IPS-18c (cell line): ENCODE results near the gene YBEY.

Experiments used
- H3K4me3 ChIP-seq: 2 replicates; pipeline ENCODE4 v1.7.0; 2013; ENCODE audit warnings: low read depth, mild to moderate bottlenecking, low read length, moderate library complexity; ENCODE audit not compliant: insufficient read depth
- H3K9me3 ChIP-seq: one replicate; pipeline ENCODE4 v1.6.1; 2013; ENCODE audit warnings: mild to moderate bottlenecking, low read length, moderate library complexity; ENCODE audit not compliant: control insufficient read depth, insufficient read depth

YBEY gene

DNA sequence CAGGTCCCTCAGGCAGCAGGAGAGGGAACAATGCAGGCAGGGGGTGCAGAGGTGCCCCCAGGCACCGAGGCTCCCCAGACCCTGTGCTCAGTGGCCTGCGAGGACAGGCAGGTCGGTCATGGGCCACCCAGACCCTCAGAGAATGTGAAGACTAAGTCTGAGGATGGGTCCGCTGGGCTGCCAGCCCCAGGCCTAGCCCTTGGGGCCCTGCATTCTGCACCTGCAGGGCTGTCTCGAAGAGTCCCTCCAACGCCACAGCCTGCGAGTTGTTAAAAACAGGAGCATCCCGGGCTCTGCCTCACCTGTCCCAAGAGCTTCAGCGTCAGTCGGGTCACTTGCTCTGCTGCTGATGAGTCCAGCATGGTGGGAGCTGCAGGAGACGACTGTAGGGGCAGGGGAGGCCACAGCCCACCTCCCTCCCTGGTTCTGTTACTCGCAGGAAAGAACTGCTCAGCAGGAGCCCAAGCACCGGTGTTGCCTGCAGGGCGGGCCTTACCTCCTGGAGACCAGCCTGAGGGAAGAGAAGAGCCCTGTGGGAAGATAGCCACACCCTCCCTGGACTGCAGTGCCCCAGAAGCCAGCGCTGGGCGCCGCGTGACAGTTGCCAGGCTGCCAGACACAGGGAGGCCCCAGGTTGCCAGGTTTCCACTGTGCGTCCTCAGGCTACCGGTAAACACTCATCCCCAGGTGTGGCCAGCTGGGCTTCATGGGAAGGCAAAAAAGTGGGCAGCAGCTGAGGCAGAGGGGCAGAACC, 31.7 kb downstream of the YBEY start:
- H3K4me3 ChIP-seq, result no peak overlapping the region
- no peaks in the 10 kb centered on the region for H3K9me3 ChIP-seq

DNA sequence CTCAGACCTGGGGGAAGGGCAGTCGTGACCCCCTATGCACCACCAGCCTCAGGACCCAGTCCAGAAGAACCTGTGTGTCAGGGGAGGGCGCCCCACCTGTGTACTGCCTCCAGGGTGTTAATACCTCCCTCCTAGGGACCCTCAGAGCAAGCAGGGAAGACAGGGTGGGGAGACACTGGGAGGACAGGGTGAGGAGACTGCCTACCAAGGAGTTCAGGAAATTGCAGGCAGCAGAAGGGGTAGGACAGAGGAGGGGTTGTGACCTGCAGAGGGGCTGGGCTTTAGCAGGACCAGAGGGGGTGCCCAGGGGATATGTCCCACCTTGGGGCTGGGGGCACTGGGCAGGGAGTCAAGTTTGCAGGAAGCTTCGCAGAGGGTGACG, 32.3 kb downstream of the YBEY start:
- Histone ChIP-seq H3K4me3 (no peak overlapping the region), H3K9me3 (no peaks in the 10 kb centered on the region)

DNA sequence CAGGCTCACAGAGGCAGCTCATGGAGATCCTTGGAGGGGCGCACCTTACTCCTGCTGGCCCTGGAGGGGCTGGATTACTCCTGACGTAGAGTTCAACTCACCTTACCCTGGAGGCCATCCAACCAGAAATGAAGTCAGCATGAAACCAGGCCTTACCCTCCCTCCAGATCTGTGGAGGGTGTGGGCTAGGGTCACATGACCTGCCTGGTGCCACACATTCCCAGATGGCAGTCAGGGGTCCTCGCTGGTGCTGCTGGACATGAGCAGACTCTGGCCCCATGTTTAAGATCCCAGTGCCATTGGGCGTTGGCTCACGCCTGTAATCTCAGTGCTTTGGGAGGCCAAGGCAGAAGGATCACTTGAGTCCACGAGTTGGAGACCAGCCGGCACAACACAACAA, 33.0 kb downstream of the YBEY start:
- Histone ChIP-seq H3K4me3 (no peak overlapping the region), H3K9me3 (no peaks in the 10 kb centered on the region)

DNA sequence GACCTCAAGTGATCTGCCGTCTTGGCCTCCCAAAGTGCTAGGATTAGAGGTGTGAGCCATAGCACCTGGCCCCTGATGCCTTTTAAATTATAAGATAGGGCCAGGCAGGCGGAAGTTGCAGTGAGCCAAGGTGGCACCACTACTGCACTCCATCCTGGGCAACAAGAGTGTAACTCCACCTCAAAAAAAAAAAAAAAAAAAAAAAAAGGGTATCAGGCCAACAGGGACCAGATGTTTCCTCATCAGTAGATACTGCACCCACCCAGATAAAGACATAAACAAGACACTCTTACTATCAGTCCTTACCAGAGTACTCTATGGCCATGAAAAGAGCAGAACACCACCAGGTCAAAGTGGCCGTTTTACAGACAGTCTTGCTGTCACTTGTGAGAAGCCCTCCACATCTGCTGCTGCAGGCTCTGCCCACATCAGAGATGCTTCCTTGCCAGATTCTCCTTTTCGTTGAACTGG, 34.2 kb downstream of the YBEY start:
- no peaks in the 10 kb centered on the region for H3K9me3 ChIP-seq
- H3K4me3 ChIP-seq, result no peak overlapping the region

DNA sequence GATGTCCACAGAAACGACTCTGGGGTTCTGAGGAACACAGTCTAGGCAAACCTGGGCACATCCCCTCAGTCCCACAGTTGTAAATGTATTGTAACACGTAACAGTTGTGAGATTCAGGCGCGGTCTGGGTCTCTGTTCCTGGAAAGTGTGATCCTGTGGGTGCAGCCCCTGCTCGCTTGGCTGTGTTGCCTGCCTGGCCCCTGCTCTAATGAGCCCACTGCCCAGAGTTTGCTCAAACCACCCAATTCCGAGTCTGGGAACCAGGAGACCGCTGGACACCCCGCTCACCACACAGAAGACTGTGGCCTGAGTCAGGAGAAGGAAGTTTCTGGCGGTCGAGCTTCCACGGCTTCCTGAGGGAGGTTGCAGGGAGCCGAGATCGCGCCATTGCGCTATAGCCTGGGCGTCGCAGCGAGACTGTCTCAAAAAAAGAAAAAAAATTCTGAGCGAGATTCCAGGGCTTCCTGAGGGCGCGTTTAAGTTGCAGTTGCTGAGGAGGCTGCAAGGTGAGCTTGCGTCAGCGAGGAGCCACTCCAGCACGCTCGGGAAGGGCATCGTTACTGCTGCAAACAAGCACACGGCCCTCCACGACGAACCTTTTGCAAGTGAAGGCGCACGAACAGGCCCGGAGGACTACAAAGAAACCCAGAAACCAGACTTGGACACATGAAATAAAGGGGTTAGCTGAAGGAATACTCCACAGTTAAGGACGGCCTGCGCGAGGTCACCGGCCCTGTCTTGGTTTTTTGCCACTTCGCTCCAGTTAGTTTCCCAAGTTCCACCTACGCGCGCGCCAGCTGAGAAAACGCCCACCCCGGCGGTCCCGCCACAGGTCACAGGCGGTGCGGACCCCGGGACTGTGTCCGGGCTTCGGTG, 36.4 kb downstream of the YBEY start:
- H3K4me3 ChIP-seq, result peak overlapping the region; percentile 98
- peaks cover 2% of the 10 kb centered on the region for H3K9me3 ChIP-seq

DNA sequence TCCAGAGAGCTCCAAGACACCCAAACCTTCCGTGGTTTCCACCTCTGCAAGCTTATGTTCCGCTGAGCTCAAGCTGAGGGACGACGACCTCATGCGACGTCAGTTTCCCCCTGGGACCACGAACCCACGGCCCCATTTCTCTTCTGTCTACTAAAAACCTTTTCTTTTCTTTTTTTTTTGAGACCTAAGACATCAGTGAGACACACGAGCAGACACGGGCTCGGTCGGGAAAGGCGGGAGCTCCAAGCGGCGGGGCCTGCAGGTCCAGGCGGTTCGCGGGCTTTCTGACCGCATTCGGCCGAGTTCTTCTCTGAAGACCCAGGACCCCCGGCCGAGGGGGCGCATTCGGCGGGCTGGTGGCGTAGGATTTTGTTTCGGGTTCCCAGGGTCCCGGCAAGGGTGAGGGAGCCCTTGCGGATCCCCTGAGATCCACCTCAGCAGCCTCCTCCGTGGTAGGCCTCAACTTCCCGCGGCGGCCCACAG, 37.1 kb downstream of the YBEY start:
- Histone ChIP-seq H3K4me3 (peak overlapping the region; percentile 98), H3K9me3 (peaks cover 2% of the 10 kb centered on the region)

DNA sequence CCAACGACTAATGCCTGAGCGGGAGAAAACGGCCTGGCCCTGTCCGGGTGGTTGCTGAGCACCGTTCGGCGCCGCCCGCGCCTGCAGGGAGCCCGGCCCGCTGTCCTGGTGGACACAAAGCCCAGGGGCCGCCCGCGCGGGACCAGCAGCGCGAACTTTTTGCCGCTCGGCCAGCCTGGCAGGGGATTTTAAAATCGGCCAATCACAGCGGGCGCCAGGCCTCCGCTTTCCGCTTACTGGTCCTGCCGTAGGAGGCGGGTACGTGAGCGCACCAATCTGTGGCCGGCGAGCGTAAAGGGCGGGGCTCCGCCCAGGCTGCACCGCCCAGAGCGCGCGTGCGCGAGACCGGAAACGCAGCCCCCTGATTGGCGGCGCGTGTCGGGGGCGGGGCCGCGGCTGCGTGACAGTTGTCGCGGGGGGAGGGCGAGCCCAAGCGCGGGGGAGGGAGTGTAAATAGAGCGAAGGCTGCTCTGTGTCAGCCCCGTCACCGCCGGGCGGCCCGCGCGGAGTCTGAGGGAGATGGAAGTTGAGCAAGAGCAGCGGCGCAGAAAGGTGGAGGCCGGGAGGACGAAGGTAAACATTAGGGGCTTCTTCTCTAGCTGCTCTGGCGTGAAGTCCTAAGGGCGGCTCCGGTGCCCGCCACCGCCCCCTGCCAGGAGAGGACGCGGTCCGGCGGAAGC, 37.7 kb downstream of the YBEY start, which contains the start of the genes C21orf58 and PCNT:
Gene C21orf58, minus strand, starts transcription at position 161 of the 680 bp plus-strand sequence. CDS start 1,132 bp downstream, outside the sequence.
Gene PCNT, plus strand, starts transcription at position 447 of the 680 bp plus-strand sequence. Its CDS starts 73 bp downstream, at position 520.
- peaks cover 2% of the 10 kb centered on the region for H3K9me3 ChIP-seq
- H3K4me3 ChIP-seq, result peak within 1 kb of the TSS; percentile 99

DNA sequence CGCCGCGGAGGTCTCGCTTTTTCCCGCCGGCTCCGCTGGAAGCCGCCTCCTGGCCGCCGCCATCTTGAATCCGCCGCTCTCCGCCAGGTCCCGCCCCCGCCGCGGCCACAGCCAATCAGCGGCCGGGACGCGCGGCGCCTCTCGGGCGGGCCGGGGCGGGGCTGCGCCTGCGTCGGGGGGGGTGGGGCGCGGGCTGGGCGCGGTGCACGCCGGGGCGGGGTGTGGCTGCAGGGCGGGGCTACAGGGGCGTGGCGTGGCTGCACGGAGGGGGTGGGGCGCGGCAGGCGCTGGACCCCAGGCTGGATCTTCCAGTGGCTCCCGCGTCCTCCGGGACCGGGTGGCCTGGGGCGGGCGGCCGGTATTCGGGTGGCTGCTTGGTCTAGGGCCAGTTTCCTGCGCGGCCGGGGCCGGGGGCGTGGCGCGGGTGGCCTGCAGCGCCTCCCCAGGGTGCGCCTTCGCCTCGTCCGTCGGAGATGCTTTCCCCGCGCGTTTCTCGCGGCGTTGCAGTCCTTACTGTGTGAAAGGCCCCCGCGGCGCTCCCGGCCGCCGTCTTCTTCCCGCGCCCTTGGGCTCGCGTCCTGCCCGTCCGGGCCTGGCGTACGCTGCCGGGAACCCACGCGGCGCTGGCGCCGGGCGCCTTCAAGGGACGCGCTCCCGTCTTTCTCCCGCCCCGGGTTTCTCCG, 38.4 kb downstream of the YBEY start:
- peak overlapping the region; percentile 99 for H3K4me3 ChIP-seq
- peaks cover 2% of the 10 kb centered on the region for H3K9me3 ChIP-seq

DNA sequence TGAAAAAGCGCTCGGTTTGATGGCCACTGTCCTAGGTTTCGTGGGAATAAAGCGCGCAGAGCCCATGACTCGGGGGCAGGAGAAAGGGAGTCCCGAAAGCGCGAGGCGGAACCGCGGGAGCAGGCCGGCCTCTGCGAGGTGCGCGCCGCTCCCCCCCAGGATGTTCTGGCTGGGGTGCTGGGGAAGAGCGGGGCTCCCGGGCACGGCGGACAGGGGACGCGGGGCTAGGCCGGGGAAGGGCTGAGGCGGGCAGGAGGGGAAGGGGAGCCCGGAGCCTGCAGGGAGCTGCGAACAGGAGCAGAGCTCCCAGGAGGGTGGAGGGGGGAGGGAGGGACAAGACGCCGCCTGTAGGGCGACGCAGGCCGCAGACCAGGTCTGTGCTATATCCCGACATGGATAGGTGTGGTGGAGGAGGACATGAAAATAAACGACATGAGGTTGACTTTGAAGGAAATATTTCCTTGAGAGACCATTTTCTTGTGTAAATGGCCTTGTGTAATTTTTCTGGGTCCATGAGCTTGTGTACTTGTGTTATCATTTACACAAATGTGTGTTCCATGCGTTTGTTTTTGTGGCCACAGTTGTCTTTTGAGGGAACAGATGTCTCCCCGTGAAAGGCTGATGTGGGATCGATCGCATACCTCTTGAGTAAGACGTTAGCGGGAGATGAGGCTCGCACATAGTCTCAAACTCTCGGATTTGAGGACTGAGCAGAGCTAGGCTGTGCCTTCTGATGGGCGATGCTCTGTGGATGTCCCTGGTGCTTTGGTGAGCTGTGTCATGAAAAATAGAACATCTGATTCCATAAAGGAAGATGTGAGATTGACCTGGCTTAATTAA, 39.2 kb downstream of the YBEY start:
- peaks cover 2% of the 10 kb centered on the region for H3K9me3 ChIP-seq
- peak overlapping the region; percentile 80 for H3K4me3 ChIP-seq

DNA sequence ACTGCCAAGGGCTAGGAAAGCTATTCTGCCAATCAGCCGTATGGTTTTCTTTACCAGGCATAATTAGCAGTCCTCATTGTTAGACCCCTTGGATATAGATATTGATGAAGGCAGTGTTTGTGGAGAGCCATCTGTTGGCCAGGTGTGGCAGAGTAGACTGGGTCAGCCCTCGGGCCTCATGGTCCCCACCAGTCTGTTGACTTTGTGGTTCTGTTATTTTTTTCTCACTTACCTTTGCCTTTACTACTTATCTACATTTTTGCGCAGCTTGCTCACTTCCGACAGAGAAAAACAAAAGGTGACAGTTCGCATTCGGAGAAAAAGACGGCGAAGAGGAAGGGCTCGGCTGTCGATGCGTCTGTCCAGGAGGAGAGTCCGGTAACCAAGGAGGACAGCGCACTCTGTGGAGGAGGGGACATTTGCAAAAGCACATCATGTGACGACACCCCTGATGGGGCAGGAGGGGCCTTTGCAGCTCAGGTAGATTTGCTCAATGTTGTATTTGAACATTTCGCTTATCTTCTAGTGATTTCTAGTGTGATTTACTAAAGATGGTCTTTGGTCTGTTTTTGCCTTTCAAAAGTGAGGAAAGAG, 40.1 kb downstream of the YBEY start:
- peaks cover 2% of the 10 kb centered on the region for H3K9me3 ChIP-seq
- H3K4me3 ChIP-seq, result no peak overlapping the region

DNA sequence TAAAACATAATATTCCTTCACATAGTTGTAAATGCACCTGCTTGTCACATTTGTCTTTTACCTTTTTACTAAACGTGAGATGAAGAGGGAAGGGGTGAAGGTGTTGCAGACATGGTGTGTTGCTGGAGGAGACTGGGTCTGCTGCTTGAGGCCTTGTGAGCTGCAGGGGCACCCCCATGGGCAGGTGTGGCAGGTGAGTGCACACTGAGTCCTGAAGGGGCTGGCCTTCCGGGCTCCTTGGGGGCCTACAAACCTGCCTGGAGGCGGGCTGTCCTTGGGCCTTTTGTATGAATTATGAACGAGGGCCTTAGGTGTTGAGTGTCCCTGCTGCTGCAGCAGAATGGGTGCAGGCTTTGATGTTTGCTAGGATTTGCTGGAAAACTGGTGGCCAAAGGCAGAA, 41.6 kb downstream of the YBEY start:
- Histone ChIP-seq H3K9me3 (peaks cover 2% of the 10 kb centered on the region), H3K4me3 (no peak overlapping the region)

DNA sequence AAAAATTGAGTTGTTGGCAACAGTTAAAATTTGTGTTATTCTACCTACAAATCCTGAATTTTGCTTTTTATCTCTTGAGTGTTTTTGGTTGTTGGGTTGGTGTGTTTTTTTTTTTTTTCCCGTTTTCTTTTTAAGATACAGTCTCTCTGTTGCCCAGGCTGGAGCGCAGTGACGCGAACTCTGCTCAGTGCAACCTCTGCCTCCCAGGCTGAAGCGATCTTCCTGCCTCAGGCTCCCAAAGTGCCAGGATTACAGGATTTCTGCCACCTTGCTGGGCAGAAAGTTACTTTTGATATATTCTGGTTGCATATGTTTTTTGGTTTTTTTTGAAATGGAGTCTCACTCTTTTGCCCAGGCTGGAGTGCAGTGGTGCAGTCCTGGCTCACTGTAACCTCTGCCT, 42.0 kb downstream of the YBEY start:
- H3K9me3 ChIP-seq, result peaks cover 2% of the 10 kb centered on the region
- no peak overlapping the region for H3K4me3 ChIP-seq

DNA sequence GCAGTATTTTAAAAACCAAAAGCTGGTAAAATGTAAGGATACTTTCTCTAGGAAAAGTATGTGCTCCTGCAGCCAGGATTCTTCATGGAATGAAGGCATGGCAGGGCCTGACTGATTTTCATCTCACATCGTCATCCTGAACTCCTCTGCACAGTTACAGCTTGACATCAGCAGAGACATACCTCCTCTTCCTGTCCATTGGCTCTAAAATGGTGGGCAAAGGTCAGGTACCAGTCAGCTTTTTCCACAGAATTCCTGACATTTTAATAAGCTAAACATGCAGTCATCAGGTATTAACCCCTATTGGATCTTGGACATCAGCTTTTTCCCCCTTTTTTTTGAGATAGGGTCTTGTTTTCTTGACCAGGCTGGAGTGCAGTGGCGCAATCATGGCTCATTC, 43.7 kb downstream of the YBEY start:
- no peak overlapping the region for H3K4me3 ChIP-seq
- H3K9me3 ChIP-seq, result peaks cover 2% of the 10 kb centered on the region

DNA sequence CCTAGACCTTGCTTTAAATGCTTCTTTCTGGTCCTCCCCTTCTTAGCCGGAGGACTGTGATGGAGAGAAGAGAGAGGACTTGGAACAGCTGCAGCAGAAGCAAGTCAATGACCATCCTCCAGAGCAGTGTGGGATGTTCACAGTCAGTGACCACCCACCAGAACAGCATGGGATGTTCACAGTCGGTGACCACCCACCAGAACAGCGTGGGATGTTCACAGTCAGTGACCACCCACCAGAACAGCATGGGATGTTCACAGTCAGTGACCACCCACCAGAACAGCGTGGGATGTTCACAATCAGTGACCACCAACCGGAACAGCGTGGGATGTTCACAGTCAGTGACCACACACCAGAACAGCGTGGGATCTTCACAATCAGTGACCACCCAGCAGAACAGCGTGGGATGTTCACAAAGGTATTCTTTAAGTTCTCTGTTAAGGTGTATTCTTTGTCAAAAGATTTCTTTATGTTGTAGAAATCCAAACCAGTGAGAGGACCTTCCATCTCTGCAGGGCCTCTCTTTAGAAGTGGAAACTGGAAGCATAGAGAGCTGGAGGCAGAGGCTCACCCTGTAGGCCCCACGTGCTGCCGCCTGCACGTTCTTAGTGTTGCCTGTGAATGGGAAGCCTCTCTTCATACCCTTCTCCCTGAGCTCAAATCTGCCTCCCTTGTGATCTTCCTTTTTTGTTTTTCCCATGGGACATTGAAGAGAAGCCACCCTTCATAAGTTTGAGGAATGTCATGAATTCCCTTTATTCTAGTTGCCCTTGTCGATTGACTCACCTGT, 48.4 kb downstream of the YBEY start:
- Histone ChIP-seq H3K4me3 (no peak overlapping the region), H3K9me3 (no peaks in the 10 kb centered on the region)

DNA sequence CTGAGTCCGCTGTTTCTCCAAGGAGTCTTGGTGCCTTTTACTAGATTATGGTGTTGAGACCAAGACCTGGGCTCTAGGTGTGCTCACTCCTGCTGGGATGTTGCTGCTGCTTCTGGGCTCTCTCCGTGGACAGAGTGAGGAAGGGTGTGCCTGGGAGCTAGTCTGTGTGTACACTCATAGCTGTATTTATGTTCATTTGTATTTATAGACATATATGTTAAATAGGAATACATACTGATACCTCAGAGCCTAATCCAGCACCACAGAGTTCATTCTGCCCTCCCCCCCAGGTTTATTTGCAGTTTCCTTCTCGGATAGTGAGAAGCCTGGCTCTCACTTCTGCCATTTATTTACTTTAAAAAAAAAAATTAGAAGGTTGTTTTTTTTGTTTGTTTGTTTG, 50.5 kb downstream of the YBEY start:
- H3K4me3 ChIP-seq, result no peak overlapping the region
- no peaks in the 10 kb centered on the region for H3K9me3 ChIP-seq
